ENCODE results near the gene NXT2.
A peak's percentile ranks its signal among the peaks of the same experiment; 100 is the strongest.

NXT2 gene

GRCh38 chrX:109511113-109511512 is 25.5 kb upstream of the NXT2 start:
- no peak for TF ChIP-seq CTCF (IDR thresholded peaks at IDR 0.05; ENCODE audit: unreplicated experiment in 3 of 3)
- H3K4me1 Mint-ChIP-seq, result no peaks in the 10 kb centered on the region
- no peaks in the 10 kb centered on the region for H3K27me3 Mint-ChIP-seq (ENCODE audit: low read depth)
- no peak overlapping the region for H3K27ac Mint-ChIP-seq
- H3K4me3 Mint-ChIP-seq, result no peak overlapping the region
- H3K36me3 Mint-ChIP-seq (ENCODE audit: low read depth), result no peaks in the 10 kb centered on the region
- no peaks in the 10 kb centered on the region for H3K9me3 Mint-ChIP-seq

- Mint-ChIP-seq H3K4me3 (no peak overlapping the region), H3K36me3 (ENCODE audit: low read depth) (no peaks in the 10 kb centered on the region), H3K4me1 (no peaks in the 10 kb centered on the region), H3K9me3 (no peaks in the 10 kb centered on the region), H3K27me3 (ENCODE audit: low read depth) (peaks cover 4% of the 10 kb centered on the region), H3K27ac (no peak overlapping the region)
- TF ChIP-seq CTCF (IDR thresholded peaks at IDR 0.05; ENCODE audit: unreplicated experiment in 3 of 3), result no peak
Measured at GRCh38 chrX:109519001-109519400, 17.6 kb upstream of the NXT2 start.

GRCh38 chrX:109533005-109533404 is 3.6 kb upstream of the NXT2 start:
- Mint-ChIP-seq H3K4me1 (peaks cover 4% of the 10 kb centered on the region), H3K27ac (no peak overlapping the region), H3K36me3 (ENCODE audit: low read depth) (no peaks in the 10 kb centered on the region), H3K27me3 (ENCODE audit: low read depth) (peaks cover 43% of the 10 kb centered on the region), H3K4me3 (no peak overlapping the region), H3K9me3 (no peaks in the 10 kb centered on the region)
- no peak for TF ChIP-seq CTCF (IDR thresholded peaks at IDR 0.05; ENCODE audit: unreplicated experiment in 3 of 3)

- TF ChIP-seq CTCF (IDR thresholded peaks at IDR 0.05; ENCODE audit: unreplicated experiment in 3 of 3), result no peak
- no peaks in the 10 kb centered on the region for H3K36me3 Mint-ChIP-seq (ENCODE audit: low read depth)
- peaks cover 6% of the 10 kb centered on the region for H3K4me1 Mint-ChIP-seq
- no peak overlapping the region for H3K4me3 Mint-ChIP-seq
- peaks cover 43% of the 10 kb centered on the region for H3K27me3 Mint-ChIP-seq (ENCODE audit: low read depth)
- no peaks in the 10 kb centered on the region for H3K9me3 Mint-ChIP-seq
- H3K27ac Mint-ChIP-seq, result no peak overlapping the region
Measured at GRCh38 chrX:109533631-109534030, 3.0 kb upstream of the NXT2 start.

- H3K4me1 Mint-ChIP-seq, result peaks cover 6% of the 10 kb centered on the region
- H3K9me3 Mint-ChIP-seq, result no peaks in the 10 kb centered on the region
- no peak for TF ChIP-seq CTCF (IDR thresholded peaks at IDR 0.05; ENCODE audit: unreplicated experiment in 3 of 3)
- no peak overlapping the region for H3K27ac Mint-ChIP-seq
- H3K27me3 Mint-ChIP-seq (ENCODE audit: low read depth), result peaks cover 37% of the 10 kb centered on the region
- no peaks in the 10 kb centered on the region for H3K36me3 Mint-ChIP-seq (ENCODE audit: low read depth)
- peak overlapping the region; percentile 54 to 74 (median 71) for H3K4me3 Mint-ChIP-seq
Measured at GRCh38 chrX:109534933-109535332, 1.7 kb upstream of the NXT2 start.

- peaks cover 6% of the 10 kb centered on the region for H3K4me1 Mint-ChIP-seq
- peak overlapping the region; percentile 54 to 74 (median 71) for H3K4me3 Mint-ChIP-seq
- no peak for TF ChIP-seq CTCF (IDR thresholded peaks at IDR 0.05; ENCODE audit: unreplicated experiment in 3 of 3)
- no peaks in the 10 kb centered on the region for H3K9me3 Mint-ChIP-seq
- no peaks in the 10 kb centered on the region for H3K36me3 Mint-ChIP-seq (ENCODE audit: low read depth)
- peaks cover 31% of the 10 kb centered on the region for H3K27me3 Mint-ChIP-seq (ENCODE audit: low read depth)
- H3K27ac Mint-ChIP-seq, result peak overlapping the region; percentile 21 to 99 (median 96)
Measured at GRCh38 chrX:109535578-109535977, 1.1 kb upstream of the NXT2 start.

All from nephron (organoid).